ENCODE measurements around the gene PPP4R3B. TPM values are rescaled to one million over a fixed set of nuclear protein-coding genes. Genes with fewer than 3 reads are reported as not detected.

Gene PPP4R3B
- total RNA-seq, 6 experiments from 2014 or later = 34.3 to 62.4 (median 37.8) TPM

- no peak for DNase-seq
- no peak for TF ChIP-seq CTCF (IDR thresholded peaks at IDR 0.05)
- TF ChIP-seq POLR2A (IDR thresholded peaks at IDR 0.05) = no peak
- ATAC-seq = no peak
- intact Hi-C loops (cut with DNase I) = no loop called here
- H3K27ac ChIP-seq = no peak overlapping the region
- H3K4me1 ChIP-seq = no peaks in the 10 kb centered on the region
- 88% methylated on average over 1 of the region's 2 CpGs for WGBS (ENCODE audit: insufficient coverage, low coverage, low lambda C conversion rate, missing lambda C conversion rate)
- no peaks in the 10 kb centered on the region for H3K9me3 ChIP-seq
- H3K4me3 ChIP-seq = no peak overlapping the region
- no peaks in the 10 kb centered on the region for H3K27me3 ChIP-seq
- H3K36me3 ChIP-seq = peaks cover 0 to 2% (median 0%) of the 10 kb centered on the region in 4 donors
Measured at GRCh38 chr2:55628931-55629330, 11.5 kb upstream of the PPP4R3B start.

- ATAC-seq = no peak
- TF ChIP-seq POLR2A (IDR thresholded peaks at IDR 0.05) (no peak), CTCF (IDR thresholded peaks at IDR 0.05) (no peak)
- H3K4me3 ChIP-seq = no peak overlapping the region
- peaks cover 0 to 6% (median 0%) of the 10 kb centered on the region in 4 donors for H3K4me1 ChIP-seq
- peaks cover 0 to 2% (median 0%) of the 10 kb centered on the region in 4 donors for H3K36me3 ChIP-seq
- no peak for DNase-seq
- no peaks in the 10 kb centered on the region for H3K9me3 ChIP-seq
- intact Hi-C loops (cut with DNase I) = no loop called here
- no peaks in the 10 kb centered on the region for H3K27me3 ChIP-seq
- WGBS (ENCODE audit: insufficient coverage, low coverage, low lambda C conversion rate, missing lambda C conversion rate) = 83% methylated on average over 1 of the region's 1 CpG
- H3K27ac ChIP-seq = no peak overlapping the region
Measured at GRCh38 chr2:55627915-55628314, 10.5 kb upstream of the PPP4R3B start.

- Histone ChIP-seq H3K36me3 (no peaks in the 10 kb centered on the region), H3K9me3 (no peaks in the 10 kb centered on the region), H3K4me3 (no peak overlapping the region), H3K4me1 (peaks cover 0 to 40% (median 5%) of the 10 kb centered on the region in 4 donors), H3K27me3 (no peaks in the 10 kb centered on the region), H3K27ac (no peak overlapping the region)
- 86% methylated on average over 2 of the region's 7 CpGs for WGBS (ENCODE audit: insufficient coverage, low coverage, low lambda C conversion rate, missing lambda C conversion rate)
- no peak for DNase-seq
- no peak for ATAC-seq
- TF ChIP-seq CTCF (IDR thresholded peaks at IDR 0.05) = no peak
- TF ChIP-seq POLR2A (IDR thresholded peaks at IDR 0.05) = no peak
- intact Hi-C loops (cut with DNase I) = no loop called here
Measured at GRCh38 chr2:55621802-55622201, 4.4 kb upstream of the PPP4R3B start.

- Histone ChIP-seq H3K27ac (no peak overlapping the region), H3K9me3 (no peaks in the 10 kb centered on the region), H3K27me3 (no peaks in the 10 kb centered on the region), H3K36me3 (peaks cover 0 to under 1% (median 0%) of the 10 kb centered on the region in 4 donors), H3K4me3 (no peak overlapping the region), H3K4me1 (peaks cover 0 to 42% (median 5%) of the 10 kb centered on the region in 4 donors)
- intact Hi-C loops (cut with DNase I) = no loop called here
- ATAC-seq = no peak
- 35% methylated on average over 2 of the region's 3 CpGs for WGBS (ENCODE audit: insufficient coverage, low coverage, low lambda C conversion rate, missing lambda C conversion rate)
- DNase-seq = no peak
- TF ChIP-seq POLR2A (IDR thresholded peaks at IDR 0.05) = no peak
- peak; percentile 21 to 41 (median 38) for TF ChIP-seq CTCF (IDR thresholded peaks at IDR 0.05)
Measured at GRCh38 chr2:55620123-55620779, 2.8 kb upstream of the PPP4R3B start.

All from right lobe of liver (tissue), 6 donors.